CD4-positive, alpha-beta T cell treated with Interleukin-15 for 1 hour (primary cell): ENCODE data around the gene XPC.
A peak's percentile ranks its signal among the peaks of the same experiment; 100 is the strongest.

Experiments
- DNase-seq: peaks from one replicate; pipeline ENCODE4 v3.0.0-alpha.2; 2020

Gene XPC

GRCh38 chr3:14206548-14207177, 28.3 kb upstream of the XPC start:
- DNase-seq: no peak

GRCh38 chr3:14204515-14205284, 26.3 kb upstream of the XPC start:
- DNase-seq: no peak

- no peak for DNase-seq
Measured at GRCh38 chr3:14203521-14204079, 25.2 kb upstream of the XPC start.

GRCh38 chr3:14202874-14203520, 24.6 kb upstream of the XPC start:
- no peak for DNase-seq

GRCh38 chr3:14201940-14202684, 23.7 kb upstream of the XPC start:
- no peak for DNase-seq

GRCh38 chr3:14200841-14201240, 22.4 kb upstream of the XPC start:
- no peak for DNase-seq

- no peak for DNase-seq
Measured at GRCh38 chr3:14200276-14200675, 21.9 kb upstream of the XPC start.

- DNase-seq: no peak
Measured at GRCh38 chr3:14199641-14200040, 21.2 kb upstream of the XPC start.

GRCh38 chr3:14194865-14195264, 16.5 kb upstream of the XPC start:
- no peak for DNase-seq

- DNase-seq: no peak
Measured at GRCh38 chr3:14188041-14188754, 9.8 kb upstream of the XPC start.

- DNase-seq: no peak
Measured at GRCh38 chr3:14186854-14187458, 8.6 kb upstream of the XPC start.

GRCh38 chr3:14183015-14183577, 4.7 kb upstream of the XPC start:
- no peak for DNase-seq

GRCh38 chr3:14181253-14181652, 2.9 kb upstream of the XPC start:
- no peak for DNase-seq

GRCh38 chr3:14179795-14180194, 1.4 kb upstream of the XPC start:
- no peak for DNase-seq

GRCh38 chr3:14179114-14179465, 689 bp upstream of the XPC start:
- DNase-seq: no peak

GRCh38 chr3:14177580-14178246, 688 bp downstream of the XPC start:
- no peak for DNase-seq

- DNase-seq: peak; percentile 58
Measured at GRCh38 chr3:14175383-14176037, 2.9 kb downstream of the XPC start.

- DNase-seq: no peak
Measured at GRCh38 chr3:14174483-14174882, 3.9 kb downstream of the XPC start.

GRCh38 chr3:14172496-14172895, 5.9 kb downstream of the XPC start:
- DNase-seq: no peak

- DNase-seq: no peak
Measured at GRCh38 chr3:14170531-14171159, 7.8 kb downstream of the XPC start.
